ENCODE results near the gene CD22. TPM values are rescaled to one million over a fixed set of nuclear protein-coding genes. Genes with fewer than 3 reads are reported as not detected.
A peak's percentile ranks its signal among the peaks of the same experiment; 100 is the strongest.

CD22 gene
- total and polyA plus RNA-seq, 2 of the 8 experiments (the other 6 are each of a cell fraction or from before 2014, with no cell fraction given), result 0.06 to 0.60 TPM

- Histone ChIP-seq H2BK120ac (replicated peaks; ENCODE audit: low read depth, low read length) (no peak overlapping the region), H4K20me1 (replicated peaks in 1 of 2; ENCODE audit: control insufficient read depth in 1 of 2, insufficient read depth in 2 of 2, low read length in 2 of 2) (no peaks in the 10 kb centered on the region), H2BK12ac (ENCODE audit: low read depth, low read length) (0 out of 2 replicates have a peak overlapping the region, but pooled peaks have one; percentile 44), H3K36me3 (ENCODE audit: control insufficient read depth in 2 of 4, insufficient read depth in 4 of 4, low read length in 3 of 4) (no peaks in the 10 kb centered on the region), H3K14ac (ENCODE audit: insufficient read length) (no peak overlapping the region), H3K23me2 (ENCODE audit: low read depth, low read length) (no peaks in the 10 kb centered on the region), H3K4ac (replicated peaks; ENCODE audit: insufficient read length, low read depth, low read length) (peak overlapping the region; percentile 76), H3K18ac (ENCODE audit: extremely low read depth, low read length) (no peak overlapping the region), H3K27me3 (replicated peaks in 1 of 4; ENCODE audit: control insufficient read depth in 3 of 4, extremely low read depth in 1 of 4, insufficient read depth in 3 of 4, low read length in 3 of 4) (no peaks in the 10 kb centered on the region), H2BK15ac (ENCODE audit: low read length) (peak overlapping the region; percentile 6), H2BK5ac (ENCODE audit: low read depth, low read length) (no peak overlapping the region; the same call in 1 of the 2 replicates), H3K4me2 (ENCODE audit: insufficient read depth in 1 of 2, low read depth in 2 of 2, low read length in 2 of 2) (no peak overlapping the region), H3K79me2 (ENCODE audit: control insufficient read depth in 1 of 2, insufficient read depth in 2 of 2, low read length in 2 of 2) (no peaks in the 10 kb centered on the region), H3K56ac (replicated peaks; ENCODE audit: insufficient read length, low read depth, low read length) (no peak overlapping the region), H3K79me1 (ENCODE audit: low read depth, low read length) (no peaks in the 10 kb centered on the region), H3K9me3 (ENCODE audit: insufficient read depth in 2 of 2, low read depth in 1 of 2, low read length in 1 of 2) (no peaks in the 10 kb centered on the region), H4K91ac (replicated peaks; ENCODE audit: insufficient read length, low read length) (no peak overlapping the region), H3K27ac (ENCODE audit: low read depth, low read length) (no peak overlapping the region), H3K23ac (ENCODE audit: insufficient read length) (no peak overlapping the region), H2AFZ (ENCODE audit: low read length) (peak overlapping the region; percentile 99), H2AK5ac (ENCODE audit: low read depth, low read length) (no peak overlapping the region), H4K5ac (ENCODE audit: insufficient read length, low read depth, low read length) (peak overlapping the region; percentile 16), H3K9ac (replicated peaks in 1 of 4; ENCODE audit: extremely low read depth in 1 of 4, low read depth in 3 of 4, low read length in 3 of 4) (no peak overlapping the region), H2BK20ac (ENCODE audit: low read length) (no peak overlapping the region), H3K4me1 (replicated peaks in 1 of 4; ENCODE audit: control insufficient read depth in 3 of 4, insufficient read depth in 4 of 4, low read length in 3 of 4) (peaks cover 0 to 2% (median 0%) of the 10 kb centered on the region in 4 experiments; a peak in 2 of 7 replicates), H3K4me3 (ENCODE audit: extremely low read depth in 1 of 4, insufficient read depth in 2 of 4, low read depth in 3 of 4, low read length in 4 of 4) (no peak overlapping the region), H4K8ac (ENCODE audit: extremely low read depth, insufficient read depth, low read length) (peak overlapping the region; percentile 54; the same call in 1 of the 2 replicates)
- ChIA-PET CTCF (ENCODE audit: partially characterized antibody) (interaction anchor here (0.7 to 4.1 kb wide), 56 partner anchors 8 to 307 kb away, joined by 3 to 51 read pairs (median 4); partner anchors contain the start of genes CD22 and HAMP), POLR2A (ENCODE audit: partially characterized antibody) (interaction anchor here (0.6 to 1.0 kb wide), 6 partner anchors 115 to 350 kb away, joined by 3 read pairs; no protein-coding TSS in a partner anchor)
- 55% methylated on average over 31 of the region's 32 CpGs; no CpG with 5 or more reads in 1 of the 2 experiments for WGBS, 2 experiments (ENCODE audit: extremely low coverage in 1 of 2, insufficient coverage in 1 of 2, insufficient read length in 1 of 2, insufficient replicate concordance in 2 of 2, low coverage in 1 of 2, low lambda C conversion rate in 2 of 2, missing lambda C conversion rate in 1 of 2)
- FAIRE-seq (peak; percentile 32), DNase-seq (ENCODE audit: low read depth in 1 of 2, low spot score in 2 of 2) (peak; percentile 33 to 77)
- TF ChIP-seq CTCF (IDR thresholded peaks at IDR 0.05; ENCODE audit: control extremely low read depth in 1 of 3, insufficient read depth in 1 of 3, low read depth in 1 of 3, low read length in 3 of 3) (peak; percentile 77 to 95 (median 93)), EP300 (IDR thresholded peaks at IDR 0.05; ENCODE audit: borderline replicate concordance in 1 of 2, low read depth in 2 of 2, low read length in 2 of 2) (no peak), TAF1 (IDR thresholded peaks at IDR 0.05; ENCODE audit: low read depth, low read length) (no peak), ATF3 (IDR thresholded peaks at IDR 0.05; ENCODE audit: insufficient read depth, low read depth, low read length) (no peak), MAX (IDR thresholded peaks at IDR 0.05) (0 out of 2 replicates have a peak, but pooled peaks have one; percentile 30), KDM1A (IDR thresholded peaks at IDR 0.05; ENCODE audit: borderline replicate concordance, low read length) (no peak), FOSL1 (IDR thresholded peaks at IDR 0.05; ENCODE audit: insufficient read depth, low read depth, low read length) (no peak)
These were observed 23.7 kb downstream of the CD22 start for GRCh38 chr19:35352448-35353304.

All from H1 (cell line).